Pulmonary artery endothelial cell (primary cell): Measurements from ENCODE around the gene ADAM15. TPM values are rescaled to one million over a fixed set of nuclear protein-coding genes. Genes with fewer than 3 reads are reported as not detected.

Experiments used
- DNase-seq: peaks from one replicate; pipeline ENCODE4 v3.0.0-alpha.2; 2011; ENCODE audit warnings: low read depth, low spot score
- total RNA-seq: library from RNA; depleted of rRNA; stranded (reverse); fragments of >200 nt; gene quantifications from 2 replicates; pipeline ENCODE4 v1.2.3, GENCODE V29; 2014

ADAM15 gene
- total RNA-seq, 1 donor from 2014 or later = 328 TPM

DNA sequence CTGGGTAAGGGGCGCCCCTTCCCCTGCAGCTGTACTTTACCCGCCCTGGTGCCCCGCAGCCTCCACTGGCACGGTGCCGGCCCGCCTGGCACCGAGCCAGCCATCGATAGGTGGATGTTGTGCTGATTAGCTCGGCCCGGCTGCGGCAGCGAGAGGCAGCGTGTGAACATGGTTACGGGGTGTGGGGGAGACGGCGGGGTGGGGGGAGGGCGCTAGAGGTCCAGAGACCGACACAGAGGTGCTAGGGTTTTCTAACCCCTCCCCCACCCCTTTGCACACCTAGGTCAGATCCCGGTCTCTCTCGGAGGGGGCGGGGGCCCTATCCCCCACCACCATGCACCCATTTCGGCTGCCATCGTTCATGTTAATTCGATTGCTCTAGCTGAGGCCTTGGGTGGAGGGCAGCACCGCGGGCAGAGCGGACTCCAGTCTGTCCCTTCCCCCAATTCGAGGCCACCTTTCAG is 19.1 kb downstream of the ADAM15 start:
- DNase-seq = no peak

DNA sequence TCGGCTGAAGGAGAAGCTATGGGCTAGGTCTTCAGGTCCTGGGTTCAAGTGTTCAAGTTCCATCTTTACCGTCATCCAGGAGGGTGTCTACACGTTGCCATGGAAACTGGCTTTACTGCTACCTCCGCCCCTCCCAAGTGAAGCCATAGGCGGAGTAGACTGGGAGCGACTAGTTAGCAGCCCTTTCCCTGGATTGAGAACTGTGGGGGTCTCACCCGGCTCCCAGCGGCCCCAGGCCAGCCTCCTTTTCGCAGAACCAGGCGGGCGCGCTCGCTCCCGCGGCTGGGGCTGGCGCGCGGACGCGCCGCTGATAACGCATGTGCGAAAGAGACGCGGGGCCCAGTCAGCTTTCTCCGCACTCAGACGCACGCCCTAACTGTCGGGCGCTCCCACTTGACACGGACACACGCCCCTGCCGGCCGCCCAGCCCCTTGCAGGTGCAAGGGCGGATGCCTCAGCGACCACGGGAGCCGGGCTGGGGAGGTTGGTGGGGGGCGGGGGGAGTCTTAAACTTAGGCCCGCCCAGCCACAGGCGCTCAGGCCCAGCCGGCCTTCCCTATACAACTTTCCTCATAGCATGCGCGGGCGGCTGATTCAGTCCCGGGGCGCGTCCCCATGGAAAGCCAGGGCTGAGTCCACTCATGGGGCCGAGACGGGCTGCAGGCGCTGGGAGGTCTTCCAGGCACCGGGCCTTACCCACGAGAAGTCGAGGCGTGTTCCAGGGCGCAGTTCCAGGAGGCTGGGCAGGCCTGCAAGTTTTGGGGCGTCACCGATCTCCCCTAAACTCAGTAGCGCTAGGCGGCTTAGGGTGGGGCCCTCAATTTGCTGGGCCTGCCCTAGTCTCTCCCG is 19.8 kb downstream of the ADAM15 start:
- no peak for DNase-seq

DNA sequence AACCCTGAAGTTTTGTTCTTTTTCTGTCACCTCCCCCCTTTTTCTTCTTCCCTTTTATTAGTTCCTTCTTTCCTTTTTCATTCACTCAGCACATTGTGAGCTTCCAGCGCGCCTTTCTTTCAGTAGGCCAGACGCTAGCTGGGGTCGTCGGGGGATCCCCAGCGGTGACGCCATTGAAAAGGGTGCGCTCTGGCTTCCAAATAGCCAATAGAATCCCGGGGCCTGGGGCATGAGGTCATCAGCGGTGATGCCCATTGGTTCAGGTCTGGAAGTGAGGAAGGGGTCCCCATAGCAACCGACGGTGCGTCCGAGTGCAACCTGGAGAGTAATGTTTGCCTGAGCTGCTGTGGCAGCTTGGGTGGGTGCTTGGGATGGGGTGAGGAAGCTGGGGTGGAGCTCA is 20.6 kb downstream of the ADAM15 start:
- no peak for DNase-seq

DNA sequence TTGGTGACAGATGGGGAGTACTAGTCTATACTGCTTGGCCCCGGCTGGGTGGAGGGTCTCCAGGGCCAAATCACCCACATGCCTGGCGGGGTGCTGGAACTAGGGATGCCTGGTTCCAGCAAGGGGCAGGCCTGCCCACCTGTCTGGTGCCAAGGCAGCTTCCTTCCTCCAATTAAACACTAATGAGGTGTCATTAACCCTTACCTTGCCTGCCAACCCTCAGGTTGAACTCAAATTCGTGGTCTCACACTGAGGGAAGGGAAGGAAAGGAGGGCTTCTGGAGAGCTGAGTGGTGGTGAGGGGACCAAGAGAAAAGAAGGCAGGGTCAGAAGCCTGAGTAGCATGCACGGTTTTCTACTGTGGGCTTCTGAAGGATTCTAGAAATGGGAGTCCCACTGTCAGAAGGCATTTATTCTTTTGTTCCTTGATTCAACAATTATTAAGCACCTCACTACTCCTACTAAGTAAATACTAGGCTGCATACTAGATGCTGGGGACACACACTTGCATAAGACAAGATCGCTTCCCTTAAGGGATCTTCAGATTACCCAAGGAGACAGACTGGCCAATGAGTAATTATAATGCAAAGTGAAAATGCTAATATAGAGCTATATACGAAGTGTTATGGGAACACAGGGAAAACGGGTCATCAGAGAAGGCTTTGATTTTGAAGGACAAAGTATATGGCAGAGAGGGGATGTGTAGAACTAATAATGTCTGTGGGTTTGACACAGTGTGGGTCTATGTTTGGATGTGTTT is 21.6 kb downstream of the ADAM15 start:
- DNase-seq = no peak

DNA sequence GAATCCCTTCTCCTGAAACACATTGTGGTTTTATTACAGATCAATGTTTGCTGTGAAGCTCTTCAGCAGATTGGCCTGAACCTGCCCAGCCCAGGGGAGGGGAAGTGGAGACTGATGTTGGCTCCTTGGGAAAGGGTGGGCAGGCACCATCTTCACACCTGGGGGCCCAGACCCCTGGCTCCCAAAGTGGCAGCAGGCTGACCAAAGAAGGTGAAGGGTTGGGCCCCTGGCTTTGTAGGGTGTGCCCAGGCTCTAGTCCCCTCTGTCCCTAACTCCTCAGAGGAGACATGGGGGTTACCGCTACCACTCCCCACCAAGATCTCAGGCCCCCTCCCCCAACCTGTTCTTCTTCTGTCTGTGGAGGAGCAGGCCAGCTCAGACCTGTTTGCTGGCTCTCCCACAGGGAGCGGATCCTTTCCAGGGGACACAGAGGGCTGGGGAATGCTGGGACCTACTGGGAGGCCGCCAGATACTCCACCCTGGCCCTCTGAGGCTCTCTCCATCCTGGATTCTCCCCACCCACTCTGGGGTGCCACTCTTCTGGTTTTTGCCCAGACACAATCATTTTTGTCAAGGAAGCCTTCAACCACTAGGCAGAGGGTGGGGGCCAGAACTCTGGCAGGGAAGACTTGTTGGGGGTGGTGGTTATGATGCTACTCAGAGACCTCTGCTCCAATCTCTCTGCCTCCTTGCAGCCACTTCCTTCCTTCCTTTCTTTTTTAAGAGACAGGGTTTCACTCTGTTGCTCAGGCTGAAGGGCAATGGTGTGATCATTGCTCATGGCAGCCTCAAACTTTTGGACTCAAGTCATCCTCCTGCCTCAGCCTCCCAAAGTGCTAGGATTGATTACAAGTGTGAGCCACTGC is 22.5 kb downstream of the ADAM15 start:
- DNase-seq = no peak

DNA sequence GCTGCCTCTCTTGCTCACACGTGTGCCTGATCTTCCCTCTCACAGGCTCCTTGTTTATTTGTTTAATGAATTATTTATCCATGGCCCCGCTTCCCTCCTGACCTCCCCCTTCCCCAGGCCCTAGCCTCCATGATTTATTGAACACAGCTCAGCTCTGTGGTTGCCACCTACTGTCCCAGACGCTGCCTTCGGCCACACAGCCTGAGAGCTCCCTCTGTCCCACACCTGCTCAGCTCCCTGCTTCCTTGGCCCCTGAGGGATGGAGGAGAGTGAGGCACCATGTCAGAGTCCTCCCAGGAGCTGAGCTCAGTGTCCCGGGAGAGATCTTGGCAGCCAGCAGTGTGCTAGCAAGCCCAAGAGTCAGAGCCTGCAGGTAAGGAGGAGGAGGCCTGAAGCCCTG is 24.4 kb downstream of the ADAM15 start:
- no peak for DNase-seq

DNA sequence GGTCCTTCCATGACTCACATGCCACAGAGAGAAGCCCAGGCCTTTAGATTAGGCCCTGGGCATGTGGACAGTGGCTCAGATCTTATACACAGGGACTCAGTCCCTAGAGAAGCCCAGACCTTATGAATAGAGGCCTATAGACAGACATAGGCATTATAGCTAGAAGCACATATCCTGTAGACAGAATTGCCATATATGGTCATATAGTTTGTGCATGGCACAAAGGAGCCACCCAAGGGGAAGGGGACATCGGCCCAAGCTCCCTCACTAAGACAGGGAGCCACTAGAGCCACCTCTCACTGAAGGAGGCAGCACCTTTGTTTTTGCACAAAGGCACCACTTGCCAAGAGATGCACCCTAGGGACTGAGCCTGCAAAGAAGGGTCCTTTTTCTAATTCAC is 25.3 kb downstream of the ADAM15 start:
- no peak for DNase-seq

DNA sequence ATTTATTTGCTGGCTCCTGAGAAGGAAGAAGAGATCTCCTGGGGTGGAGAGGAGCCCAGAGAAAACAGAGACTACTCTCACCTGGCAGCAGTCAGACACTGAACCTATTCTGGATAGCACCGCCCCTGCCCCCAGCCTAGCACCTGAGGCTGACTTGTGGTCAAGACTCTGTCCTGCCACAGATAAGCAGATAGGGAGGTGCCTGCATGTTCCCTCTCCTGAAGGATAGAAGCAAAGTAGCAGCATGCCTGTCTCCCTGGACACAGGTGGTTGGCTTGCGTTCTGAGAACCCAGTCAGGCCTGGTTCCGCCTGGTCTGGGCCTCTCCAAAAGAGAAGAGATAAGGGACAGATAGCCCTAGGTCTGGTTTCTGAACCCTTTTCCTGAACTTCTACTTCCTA is 26.2 kb downstream of the ADAM15 start:
- no peak for DNase-seq

DNA sequence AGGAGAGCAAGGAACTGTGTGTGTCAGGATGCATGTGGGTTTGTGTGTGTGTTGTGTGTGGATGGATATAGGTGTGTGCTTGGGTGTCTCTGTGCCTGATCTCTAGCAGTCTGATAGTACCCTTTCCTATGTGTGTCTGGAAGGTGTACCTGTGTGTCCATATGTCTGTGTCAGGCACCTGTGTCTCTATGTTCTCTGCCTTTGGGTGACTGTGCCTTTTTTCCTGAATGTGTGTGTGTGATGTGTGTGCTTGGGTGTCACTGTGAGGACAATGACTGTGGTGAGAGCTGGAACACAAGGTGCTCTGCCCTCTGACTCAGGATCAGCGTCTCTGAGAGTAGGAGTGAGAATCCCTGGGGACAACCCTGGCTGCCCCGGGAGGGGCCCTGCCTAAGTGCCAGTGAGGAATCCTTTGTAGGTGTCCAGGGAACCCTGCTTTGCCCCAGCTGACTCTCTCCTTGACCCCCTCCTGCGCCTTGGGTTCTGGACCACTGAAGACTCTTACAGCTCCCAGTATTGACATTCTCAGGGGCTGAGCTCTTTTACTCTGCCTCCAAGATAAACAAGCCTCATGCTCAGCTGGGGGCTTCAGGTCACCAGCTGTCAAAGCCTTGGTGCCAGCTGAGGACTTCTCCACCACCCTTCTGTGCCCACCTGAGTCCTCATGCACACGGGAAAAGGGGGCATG is 26.8 kb downstream of the ADAM15 start:
- no peak for DNase-seq

DNA sequence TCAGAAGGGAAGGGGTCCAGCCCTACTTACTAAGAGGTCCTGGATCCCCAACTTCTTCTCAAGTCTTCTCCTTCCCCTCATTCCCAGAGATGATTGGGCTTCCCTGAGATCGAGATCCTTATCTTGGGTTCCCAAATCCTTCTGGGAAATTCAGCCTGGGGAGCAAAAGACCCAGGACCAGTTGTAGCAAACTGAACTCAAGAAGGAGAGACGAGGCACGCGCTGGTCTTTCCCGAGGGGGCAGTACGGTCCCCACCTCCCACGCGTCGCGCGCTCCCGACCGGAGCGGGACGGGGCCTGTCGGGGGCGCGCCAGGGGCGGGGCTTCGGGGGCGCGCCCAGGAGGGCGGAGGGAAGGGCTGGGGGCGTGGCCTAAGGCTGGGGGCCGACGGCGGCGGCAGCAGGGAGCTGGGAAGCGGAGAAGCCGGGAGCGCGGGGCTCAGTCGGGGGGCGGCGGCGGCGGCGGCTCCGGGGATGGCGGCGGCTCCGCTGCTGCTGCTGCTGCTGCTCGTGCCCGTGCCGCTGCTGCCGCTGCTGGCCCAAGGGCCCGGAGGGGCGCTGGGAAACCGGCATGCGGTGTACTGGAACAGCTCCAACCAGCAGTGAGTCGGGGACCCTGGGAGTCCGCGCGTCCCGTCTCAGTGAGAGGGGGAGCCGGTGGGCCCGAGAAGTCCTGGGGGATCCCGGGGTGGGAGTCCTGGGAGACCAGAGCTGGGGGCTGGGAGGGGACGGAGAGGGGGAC is 27.5 kb downstream of the ADAM15 start, which contains the start of gene EFNA3:
EFNA3 (plus strand) TSS at position 369 of the 741 bp plus-strand sequence; CDS start at position 474, 105 bp downstream.
- no peak for DNase-seq

DNA sequence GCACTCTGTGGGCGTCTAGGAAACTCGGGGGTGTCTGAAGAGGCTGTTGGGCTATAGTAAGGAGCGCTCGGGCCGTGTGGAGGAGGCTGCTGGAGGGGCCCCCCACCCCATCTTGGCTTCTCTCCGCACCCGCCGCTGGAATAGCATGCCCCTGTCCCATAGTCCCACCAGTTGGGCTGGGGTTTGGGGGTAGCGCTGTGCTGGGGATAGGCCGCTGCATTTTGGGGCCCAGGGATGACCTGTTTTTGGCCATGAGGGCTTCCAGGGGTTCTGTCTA is 28.0 kb downstream of the ADAM15 start:
- DNase-seq = no peak

DNA sequence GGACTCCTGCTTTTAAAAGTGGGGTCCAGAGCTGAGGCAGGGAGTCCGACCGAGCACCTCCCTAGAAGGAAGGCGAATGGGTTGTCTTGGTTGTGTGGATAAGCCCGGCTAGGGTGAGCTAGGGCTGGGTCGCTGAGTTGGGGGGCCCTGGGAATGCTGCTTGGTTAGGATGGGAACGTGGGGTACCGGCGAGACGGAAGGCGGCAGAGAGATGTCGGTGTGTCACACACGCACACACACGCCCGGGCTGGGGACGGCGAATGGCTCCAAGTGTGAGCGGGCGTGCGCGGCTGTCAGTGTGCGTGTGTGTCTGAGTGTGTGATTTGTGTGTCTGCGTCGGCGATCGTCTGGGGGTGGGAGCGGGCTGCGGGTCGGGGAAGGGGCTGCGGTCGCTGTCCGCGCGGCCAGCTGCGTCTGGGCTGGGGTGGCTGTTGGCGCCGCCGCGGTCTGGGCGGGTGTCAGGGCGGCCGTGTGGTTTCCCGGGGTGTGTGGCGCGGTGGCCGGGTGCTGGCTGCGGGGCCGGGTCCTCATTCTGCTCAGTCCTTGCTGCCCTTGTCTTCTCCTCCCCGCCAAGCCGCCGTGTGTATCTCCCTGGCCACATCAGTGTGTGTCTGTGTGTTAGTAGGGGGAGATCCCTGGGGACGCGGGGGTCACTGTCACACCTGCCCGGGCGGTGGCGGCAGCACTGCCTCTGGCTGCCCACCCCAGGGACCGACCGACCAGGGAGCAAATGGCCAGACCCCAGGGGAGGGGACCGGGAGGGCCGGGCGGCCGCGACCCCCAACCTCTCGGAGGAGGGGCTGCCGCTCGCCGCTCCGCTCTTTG is 28.6 kb downstream of the ADAM15 start:
- no peak for DNase-seq

DNA sequence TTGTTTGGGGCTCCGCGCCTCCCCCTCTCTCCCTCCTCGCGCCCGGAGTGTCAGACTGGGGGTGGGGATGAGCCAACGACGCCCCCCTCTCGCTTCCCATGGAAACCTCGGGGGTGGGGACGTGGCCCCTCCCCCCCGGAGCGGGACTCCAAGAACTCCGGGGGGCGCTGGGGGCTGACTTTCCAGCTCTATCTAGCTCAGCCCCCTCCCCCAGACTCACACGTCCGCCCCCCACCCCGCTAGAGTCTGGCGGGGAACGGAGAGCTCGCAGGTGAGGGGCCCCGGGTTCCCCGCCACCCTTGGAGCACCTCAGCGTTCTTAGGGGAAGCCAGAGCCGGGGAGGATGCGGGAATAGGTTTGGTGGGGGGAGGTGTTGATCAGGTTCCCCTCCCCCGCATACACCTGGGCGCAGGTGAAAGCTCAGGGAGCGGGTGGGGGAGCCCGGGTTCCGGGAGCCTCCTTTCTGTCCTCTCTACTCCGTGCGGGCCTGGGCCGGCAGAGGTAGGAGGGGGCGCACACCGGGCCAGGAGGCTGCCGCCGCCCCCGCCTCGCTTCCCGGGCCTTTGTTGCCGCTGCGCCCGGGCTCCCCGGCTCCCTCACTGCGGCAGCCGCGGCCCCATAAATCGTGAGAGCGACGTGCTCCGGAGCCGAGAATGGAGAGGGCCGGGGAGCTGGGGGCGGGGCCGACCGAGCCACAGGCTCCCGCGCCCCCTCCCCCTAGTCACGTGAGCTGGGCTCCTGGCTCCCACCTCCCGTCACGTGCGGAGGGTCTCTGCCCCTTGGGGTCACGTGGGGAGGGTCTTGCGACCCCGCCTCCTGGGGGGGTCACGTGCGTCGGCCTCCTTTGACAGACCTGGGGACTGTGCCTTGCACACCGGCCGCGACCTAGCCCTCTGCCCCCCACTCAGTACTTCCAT is 29.5 kb downstream of the ADAM15 start:
- DNase-seq = no peak

DNA sequence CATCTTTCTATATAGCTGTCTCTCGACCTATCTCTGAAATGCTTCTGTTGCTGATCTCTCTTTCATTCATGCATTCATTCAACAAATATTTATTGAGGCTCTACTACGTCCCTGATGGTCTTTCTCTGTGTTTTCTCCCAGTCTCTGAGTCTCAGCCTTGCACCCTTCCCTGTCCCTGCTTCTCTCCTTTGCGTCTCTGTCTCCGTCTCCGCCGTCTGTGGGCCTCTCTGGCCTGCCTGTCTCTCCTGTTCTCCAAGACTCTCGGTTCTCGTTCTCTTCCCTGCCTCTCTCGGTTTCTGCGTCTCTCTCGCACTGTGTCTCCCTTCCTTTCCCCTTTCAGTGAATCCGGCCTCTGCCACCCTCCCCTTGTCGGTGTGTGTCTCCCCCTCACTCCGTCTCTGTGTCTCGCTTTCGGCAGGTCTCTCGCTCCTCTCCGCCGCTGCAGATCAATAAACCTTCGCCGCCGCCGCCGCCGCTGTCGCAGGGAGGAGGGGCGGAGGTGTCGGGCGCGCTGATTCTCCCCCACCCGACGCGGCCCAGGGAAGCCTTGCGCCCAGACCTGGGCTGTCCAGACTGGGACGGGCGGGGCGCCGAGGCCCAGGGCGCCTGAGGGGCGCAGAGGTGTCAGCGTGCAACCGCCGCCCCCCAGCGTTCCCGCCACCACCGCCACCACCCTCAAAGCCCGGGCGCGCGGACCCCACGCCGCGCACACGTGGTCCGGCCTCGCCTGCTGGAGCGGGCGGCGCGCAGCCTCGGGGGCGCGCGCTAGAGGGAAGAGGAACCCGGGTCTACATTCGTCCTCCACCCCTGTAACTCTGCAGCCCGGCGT is 30.6 kb downstream of the ADAM15 start:
- DNase-seq = no peak

DNA sequence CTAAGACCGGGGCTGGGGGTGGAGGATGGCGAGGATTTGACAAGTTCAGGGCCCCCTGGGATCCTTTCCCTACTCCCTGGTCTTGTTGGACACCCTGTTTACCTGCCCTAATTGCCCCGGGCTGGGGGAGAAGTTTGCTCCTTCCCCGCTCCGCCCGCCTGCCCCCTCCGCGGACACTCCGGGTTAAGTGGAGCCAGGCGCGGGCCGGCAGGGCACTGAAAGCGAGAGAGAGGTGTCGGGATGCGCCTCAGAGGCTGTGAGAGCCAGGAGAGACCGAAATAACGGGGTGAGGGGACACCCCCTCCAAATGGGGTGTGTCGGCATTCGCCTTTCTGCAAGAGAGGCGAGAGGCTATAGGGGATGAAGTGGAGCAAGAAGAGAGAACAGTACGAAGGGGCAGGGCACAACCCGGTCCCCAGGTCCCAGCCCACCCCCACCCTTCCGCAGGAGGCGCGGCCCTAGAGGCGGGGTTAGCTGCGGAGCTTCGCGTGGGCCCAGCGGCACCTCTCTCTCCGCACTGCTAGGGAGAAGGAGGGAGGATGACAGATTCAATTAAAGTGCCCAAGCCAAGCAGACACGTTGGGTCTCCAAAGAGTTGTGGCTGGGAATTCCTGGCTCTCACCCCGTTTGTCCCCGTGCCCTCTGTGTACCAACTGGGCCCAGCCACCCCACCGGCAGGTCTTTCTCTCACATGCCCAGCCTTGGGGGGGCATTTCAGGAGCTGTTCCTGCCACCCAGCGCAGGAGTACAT is 31.4 kb downstream of the ADAM15 start:
- no peak for DNase-seq

DNA sequence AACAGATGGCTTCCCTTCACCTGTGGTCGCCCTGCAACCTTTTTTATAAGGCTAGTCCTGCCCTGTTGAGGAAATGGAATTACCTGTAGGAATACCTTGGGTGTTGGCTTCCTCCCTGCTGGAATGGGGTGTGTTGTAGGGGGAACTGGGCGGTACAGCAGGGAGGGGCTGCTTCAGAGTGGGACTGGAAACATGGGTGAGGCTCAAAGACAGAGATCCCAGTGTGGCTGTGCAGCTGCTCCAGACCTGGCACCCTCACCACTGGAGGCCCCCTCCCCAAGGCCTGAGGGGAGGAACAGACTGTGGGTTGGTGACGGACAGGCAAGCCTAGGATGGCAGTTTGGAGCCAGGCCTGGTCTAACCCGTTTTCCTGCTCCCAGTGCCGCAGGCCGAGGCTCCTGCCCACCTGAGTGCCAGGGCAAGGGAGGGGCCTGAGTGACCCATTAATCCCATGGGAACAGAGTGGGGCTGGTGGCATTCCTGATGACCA is 32.0 kb downstream of the ADAM15 start:
- DNase-seq = no peak
